Tibial nerve (tissue), 4 donors: ENCODE measurements around the gene GLYATL1. TPM values are rescaled to one million over a fixed set of nuclear protein-coding genes. Genes with fewer than 3 reads are reported as not detected.
A peak's percentile ranks its signal among the peaks of the same experiment; 100 is the strongest.

Experiments
- DNase-seq, 2 donors: peaks; one replicate each; pipeline ENCODE4 v3.0.0-alpha.2; 2019; ENCODE audit warnings: low spot score in 2 of 2
- H3K27ac ChIP-seq, 4 donors: fragments of 200-600 bp; sonication (generic) in 3 of 4; one replicate each; pipeline ENCODE4 v1.5.1; 2017 to 2019; ENCODE audit warnings: mild to moderate bottlenecking in 1 of 4
- H3K27me3 ChIP-seq, 2 donors: fragments of 200-600 bp; sonication (generic) in 1 of 2; one replicate each; pipeline versions ENCODE4 v1.5.1 to v1.6.0; 2017 to 2019
- H3K36me3 ChIP-seq, 3 donors: fragments of 200-600 bp; sonication (generic); one replicate each; pipeline ENCODE4 v1.5.1; 2018 to 2019
- H3K4me1 ChIP-seq, 4 donors: fragments of 200-600 bp; sonication (generic) in 3 of 4; one replicate each; pipeline ENCODE4 v1.5.1; 2017 to 2019
- H3K4me3 ChIP-seq, 4 donors: fragments of 200-600 bp; sonication (generic) in 3 of 4; one replicate each; pipeline ENCODE4 v1.5.1; 2017 to 2019; ENCODE audit warnings: mild to moderate bottlenecking in 1 of 4, moderate library complexity in 1 of 4
- H3K9me3 ChIP-seq, 4 donors: fragments of 200-600 bp; sonication (generic) in 3 of 4; one replicate each; pipeline ENCODE4 v1.5.1; 2017 to 2019
- EP300 ChIP-seq, 2 donors: sonication (generic); formaldehyde crosslinking; IDR thresholded peaks; one replicate each; pipeline ENCODE4 v1.6.1; 2017; ENCODE audit warnings: antibody characterized with exemption in 2 of 2, mild to moderate bottlenecking in 1 of 2
- POLR2A ChIP-seq, 2 donors: fragments of 450-650 bp; IDR thresholded peaks; one replicate each; pipeline ENCODE4 v1.6.1; 2017; ENCODE audit warnings: antibody characterized with exemption in 2 of 2, mild to moderate bottlenecking in 2 of 2, moderate library complexity in 2 of 2
- WGBS, 2 donors: methylation state at CpG; one replicate each; pipeline ENCODE4 v1.1.5; 2018; 5-methylcytosine and 5-hydroxymethylcytosine counted together
- total RNA-seq, 4 donors: library from RNA; depleted of rRNA; stranded (reverse); fragments of >200 nt; gene quantifications; one replicate each; pipeline ENCODE4 v1.1.0, GENCODE V29; 2016
- TF ChIP-seq, protein P1 (sequence below), 5 experiments: fragments of 200-600 bp in 3 of 5; fragments of 450-650 bp in 2 of 5; sonication (generic) in 3 of 5; IDR thresholded peaks; one replicate each; pipeline ENCODE4 v1.5.1; 2016 to 2019; ENCODE audit warnings: antibody characterized with exemption in 5 of 5, mild to moderate bottlenecking in 3 of 5, moderate library complexity in 2 of 5

The GLYATL1 gene
- total RNA-seq, 4 donors from 2014 or later: not detected

GRCh38 chr11:58921778-58922390, 17.4 kb upstream of the GLYATL1 start:
- WGBS, 2 donors: 45 to 64% methylated on average over 5 of the region's 5 CpGs
- Histone ChIP-seq H3K36me3 (no peaks in the 10 kb centered on the region), H3K27ac (no peak overlapping the region)

DNA sequence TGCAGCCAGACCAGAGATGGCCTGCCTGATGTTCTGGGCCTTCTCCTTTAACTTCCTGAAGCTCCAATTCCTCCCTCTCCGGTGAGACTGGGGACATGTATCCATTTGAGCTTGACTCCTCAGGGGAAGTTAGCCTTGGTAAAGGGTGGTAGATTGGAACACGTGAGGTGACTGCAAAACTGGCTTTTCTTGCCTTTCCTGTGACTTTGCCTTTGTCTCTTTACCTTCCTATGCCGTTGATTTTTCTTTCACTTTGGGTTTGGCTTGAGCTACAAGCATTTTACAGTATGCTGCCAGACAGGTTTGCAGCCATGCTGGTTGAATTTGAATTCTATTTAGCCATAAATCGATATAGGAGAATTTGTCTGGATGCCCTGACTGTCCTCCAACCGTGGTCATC, 16.8 kb upstream of the GLYATL1 start:
- 48 to 71% methylated on average over 5 of the region's 5 CpGs for WGBS, 2 donors

More at GRCh38 chr11:58921778-58922390, 17.4 kb upstream of the GLYATL1 start:
- Histone ChIP-seq H3K4me3 (no peak overlapping the region), H3K4me1 (no peaks in the 10 kb centered on the region), H3K9me3 (peaks cover 0 to 15% (median 0%) of the 10 kb centered on the region in 4 donors), H3K27me3 (no peaks in the 10 kb centered on the region)
- no peak for TF ChIP-seq EP300 (IDR thresholded peaks at IDR 0.05)
- TF ChIP-seq POLR2A (IDR thresholded peaks at IDR 0.05): no peak
- TF ChIP-seq, protein P1, sequence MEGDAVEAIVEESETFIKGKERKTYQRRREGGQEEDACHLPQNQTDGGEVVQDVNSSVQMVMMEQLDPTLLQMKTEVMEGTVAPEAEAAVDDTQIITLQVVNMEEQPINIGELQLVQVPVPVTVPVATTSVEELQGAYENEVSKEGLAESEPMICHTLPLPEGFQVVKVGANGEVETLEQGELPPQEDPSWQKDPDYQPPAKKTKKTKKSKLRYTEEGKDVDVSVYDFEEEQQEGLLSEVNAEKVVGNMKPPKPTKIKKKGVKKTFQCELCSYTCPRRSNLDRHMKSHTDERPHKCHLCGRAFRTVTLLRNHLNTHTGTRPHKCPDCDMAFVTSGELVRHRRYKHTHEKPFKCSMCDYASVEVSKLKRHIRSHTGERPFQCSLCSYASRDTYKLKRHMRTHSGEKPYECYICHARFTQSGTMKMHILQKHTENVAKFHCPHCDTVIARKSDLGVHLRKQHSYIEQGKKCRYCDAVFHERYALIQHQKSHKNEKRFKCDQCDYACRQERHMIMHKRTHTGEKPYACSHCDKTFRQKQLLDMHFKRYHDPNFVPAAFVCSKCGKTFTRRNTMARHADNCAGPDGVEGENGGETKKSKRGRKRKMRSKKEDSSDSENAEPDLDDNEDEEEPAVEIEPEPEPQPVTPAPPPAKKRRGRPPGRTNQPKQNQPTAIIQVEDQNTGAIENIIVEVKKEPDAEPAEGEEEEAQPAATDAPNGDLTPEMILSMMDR (IDR thresholded peaks at IDR 0.05): no peak
- no peak for DNase-seq

DNA sequence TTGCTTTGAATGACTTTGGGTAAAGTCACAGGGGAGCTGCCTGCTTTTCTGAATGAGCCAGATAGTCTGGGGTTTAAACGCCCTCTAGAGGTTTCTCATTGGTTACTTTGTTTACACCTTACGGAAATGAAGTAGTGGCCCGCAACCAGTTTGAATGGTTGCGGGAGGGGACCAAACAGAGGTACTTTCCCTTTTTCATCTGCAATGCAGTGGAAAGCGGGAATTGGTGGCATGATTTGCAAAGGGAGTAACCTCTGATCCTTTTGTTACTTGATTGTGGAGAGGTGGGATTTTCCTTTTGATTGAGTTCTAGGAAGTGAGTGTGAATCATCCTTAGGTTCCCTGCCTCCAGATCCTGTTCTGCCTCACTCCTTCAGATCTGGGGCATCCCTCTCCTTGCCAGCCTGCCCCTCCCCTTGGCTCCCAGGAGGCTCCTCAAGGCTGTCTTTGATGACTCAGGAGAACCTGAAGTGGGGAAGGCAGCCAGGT, 15.9 kb upstream of the GLYATL1 start:
- peaks cover 0 to 3% of the 10 kb centered on the region in 2 donors for H3K27me3 ChIP-seq
- TF ChIP-seq, protein P1 (IDR thresholded peaks at IDR 0.05): peak in 1 of 5 experiments; percentile 18
- TF ChIP-seq EP300 (IDR thresholded peaks at IDR 0.05): no peak
- TF ChIP-seq POLR2A (IDR thresholded peaks at IDR 0.05): no peak
- no peak overlapping the region for H3K4me3 ChIP-seq
- WGBS, 2 donors: 6% methylated on average over 5 of the region's 5 CpGs
- H3K36me3 ChIP-seq: no peaks in the 10 kb centered on the region
- no peak for DNase-seq
- H3K4me1 ChIP-seq: peaks cover 0 to 13% (median 0%) of the 10 kb centered on the region in 4 donors
- H3K9me3 ChIP-seq: peaks cover 0 to 2% (median 0%) of the 10 kb centered on the region in 4 donors
- H3K27ac ChIP-seq: no peak overlapping the region

More for the DNA sequence above, 16.8 kb upstream of the GLYATL1 start:
- H3K27me3 ChIP-seq: no peaks in the 10 kb centered on the region
- no peak overlapping the region for H3K4me3 ChIP-seq
- DNase-seq: no peak
- H3K9me3 ChIP-seq: peaks cover 0 to 10% (median 0%) of the 10 kb centered on the region in 4 donors
- TF ChIP-seq, protein P1 (IDR thresholded peaks at IDR 0.05): no peak
- H3K36me3 ChIP-seq: no peaks in the 10 kb centered on the region
- no peak overlapping the region for H3K27ac ChIP-seq
- peaks cover 0 to 5% (median 0%) of the 10 kb centered on the region in 4 donors for H3K4me1 ChIP-seq

DNA sequence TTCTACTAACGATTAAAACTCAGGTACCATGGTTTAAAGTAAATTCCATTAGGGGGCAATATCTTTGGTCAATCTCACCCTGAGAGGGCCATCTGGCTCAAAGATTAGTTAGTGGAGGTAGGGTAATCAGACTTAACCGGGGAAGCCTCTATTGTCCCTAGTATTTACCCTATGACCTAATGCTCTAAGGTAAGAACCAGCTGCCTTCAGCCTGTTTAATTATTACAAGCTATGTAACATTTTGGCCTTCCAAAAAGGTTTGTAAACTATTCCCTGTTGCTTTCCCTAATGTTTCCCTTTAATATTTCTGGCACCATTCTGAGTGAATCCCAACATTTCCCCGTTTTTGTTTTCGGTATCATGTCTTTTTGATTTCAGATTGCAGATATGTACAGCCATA, 15.1 kb upstream of the GLYATL1 start:
- Histone ChIP-seq H3K36me3 (no peaks in the 10 kb centered on the region), H3K27ac (no peak overlapping the region), H3K4me3 (no peak overlapping the region), H3K27me3 (peaks cover 0 to 9% of the 10 kb centered on the region in 2 donors), H3K9me3 (no peaks in the 10 kb centered on the region), H3K4me1 (peaks cover 0 to 15% (median 0%) of the 10 kb centered on the region in 4 donors)
- TF ChIP-seq POLR2A (IDR thresholded peaks at IDR 0.05) (no peak), EP300 (IDR thresholded peaks at IDR 0.05) (no peak)
- TF ChIP-seq, protein P1 (IDR thresholded peaks at IDR 0.05): no peak
- 57 to 60% methylated on average over 4 of the region's 4 CpGs for WGBS, 2 donors
- no peak for DNase-seq

DNA sequence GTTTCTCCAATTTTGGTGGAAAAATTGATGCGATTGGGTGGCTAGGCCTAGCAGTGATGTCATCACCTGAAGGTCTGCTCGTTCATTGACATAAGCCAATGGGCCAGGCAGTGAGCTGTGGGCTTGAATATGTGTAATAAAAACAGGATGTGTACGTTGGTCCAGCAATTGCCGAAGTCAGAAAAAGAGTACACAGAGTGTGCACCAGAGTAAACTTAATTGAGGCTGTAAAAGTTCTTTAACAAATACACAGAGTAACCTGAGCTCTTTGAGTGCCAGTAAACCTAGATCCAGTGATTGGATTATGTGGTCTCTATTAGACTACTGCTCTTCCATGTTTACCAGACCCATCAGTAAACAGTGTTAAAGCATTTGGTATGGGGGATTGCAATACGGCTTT, 13.0 kb upstream of the GLYATL1 start:
- WGBS, 2 donors: 63 to 66% methylated on average over 5 of the region's 5 CpGs
- no peak for DNase-seq
- TF ChIP-seq POLR2A (IDR thresholded peaks at IDR 0.05): no peak
- no peak for TF ChIP-seq EP300 (IDR thresholded peaks at IDR 0.05)
- TF ChIP-seq, protein P1 (IDR thresholded peaks at IDR 0.05): no peak
- no peak overlapping the region for H3K4me3 ChIP-seq
- H3K9me3 ChIP-seq: no peaks in the 10 kb centered on the region
- peaks cover 0 to 13% of the 10 kb centered on the region in 2 donors for H3K27me3 ChIP-seq
- H3K27ac ChIP-seq: no peak overlapping the region
- H3K4me1 ChIP-seq: peaks cover 0 to 15% (median 0%) of the 10 kb centered on the region in 4 donors
- no peaks in the 10 kb centered on the region for H3K36me3 ChIP-seq
